TTC549 (cell line): ENCODE results near the gene MGAM2.

ENCODE experiments used
- FAIRE-seq: peaks from 2 replicates; lab custom pipeline; 2012; peaks lifted over from hg19 to GRCh38; lab: Jason Lieb, UNC

The MGAM2 gene

DNA sequence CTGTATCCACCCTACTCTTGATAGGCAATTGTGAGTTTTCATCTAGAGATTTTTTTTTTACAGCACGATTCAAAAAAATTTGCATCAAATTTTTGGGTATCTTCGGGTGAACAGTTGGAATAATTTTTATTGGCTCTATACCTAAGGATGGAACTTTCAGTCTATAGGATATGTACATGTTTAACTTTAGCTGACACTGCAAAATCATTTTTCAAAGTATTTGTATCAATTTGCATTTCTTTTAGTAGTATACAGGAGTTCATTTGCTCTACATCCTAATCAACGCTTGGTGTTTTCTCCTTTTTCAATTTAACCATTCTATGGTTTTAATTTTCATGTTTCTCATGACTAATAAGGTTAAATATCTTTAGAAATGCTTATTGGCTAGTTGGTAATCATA, 11.7 kb downstream of the MGAM2 start:
- no peak for FAIRE-seq

DNA sequence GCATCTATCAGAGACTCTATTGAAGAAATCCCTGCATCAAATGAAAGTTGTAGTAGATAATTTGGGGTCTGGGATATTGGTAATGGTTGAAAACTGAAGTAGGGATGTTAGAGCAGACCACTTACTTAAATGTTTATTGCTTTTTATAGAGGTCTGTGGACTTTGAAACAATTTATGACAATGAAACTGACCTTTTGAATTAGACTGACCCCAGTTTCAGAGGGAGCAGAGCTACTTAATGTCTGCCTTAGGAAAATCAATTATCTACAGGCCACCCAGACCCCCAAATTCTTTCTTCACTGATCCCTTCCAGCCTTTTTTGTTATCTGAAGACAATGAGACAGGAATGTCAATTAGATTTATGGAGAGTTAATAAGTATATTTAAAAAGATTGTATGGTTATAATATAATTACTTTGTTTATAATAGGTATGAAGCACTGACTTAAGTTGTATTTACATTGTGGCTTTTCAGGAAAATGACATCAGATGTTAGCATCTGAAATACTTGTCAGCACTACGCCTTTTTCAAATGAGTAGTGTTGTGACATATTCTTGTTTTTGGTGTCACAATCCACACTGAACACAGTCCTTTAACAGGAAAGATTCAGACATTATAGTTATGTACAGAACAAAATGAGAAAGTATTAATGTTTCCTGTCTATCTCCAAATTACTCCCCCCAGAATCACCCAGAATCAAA, 13.9 kb downstream of the MGAM2 start:
- no peak for FAIRE-seq

DNA sequence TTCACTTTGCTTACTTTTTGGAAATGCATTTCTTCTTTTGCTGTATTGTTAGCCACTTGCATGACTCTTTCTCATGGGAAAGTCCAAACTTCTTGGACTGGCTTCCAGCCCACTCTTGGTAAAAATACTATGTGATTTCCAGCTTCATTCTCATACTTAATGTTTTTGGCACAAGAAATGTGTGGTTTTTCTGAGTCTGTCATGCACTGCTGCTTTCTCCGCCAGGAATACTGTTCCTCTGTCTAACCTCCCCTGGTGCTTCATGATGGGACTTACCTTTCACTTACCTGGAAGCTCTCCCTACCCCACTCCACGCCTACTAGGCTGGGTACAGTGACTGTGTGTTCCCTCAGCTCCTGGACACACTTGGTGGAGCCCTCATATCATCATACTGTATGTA, 18.7 kb downstream of the MGAM2 start:
- FAIRE-seq: no peak

DNA sequence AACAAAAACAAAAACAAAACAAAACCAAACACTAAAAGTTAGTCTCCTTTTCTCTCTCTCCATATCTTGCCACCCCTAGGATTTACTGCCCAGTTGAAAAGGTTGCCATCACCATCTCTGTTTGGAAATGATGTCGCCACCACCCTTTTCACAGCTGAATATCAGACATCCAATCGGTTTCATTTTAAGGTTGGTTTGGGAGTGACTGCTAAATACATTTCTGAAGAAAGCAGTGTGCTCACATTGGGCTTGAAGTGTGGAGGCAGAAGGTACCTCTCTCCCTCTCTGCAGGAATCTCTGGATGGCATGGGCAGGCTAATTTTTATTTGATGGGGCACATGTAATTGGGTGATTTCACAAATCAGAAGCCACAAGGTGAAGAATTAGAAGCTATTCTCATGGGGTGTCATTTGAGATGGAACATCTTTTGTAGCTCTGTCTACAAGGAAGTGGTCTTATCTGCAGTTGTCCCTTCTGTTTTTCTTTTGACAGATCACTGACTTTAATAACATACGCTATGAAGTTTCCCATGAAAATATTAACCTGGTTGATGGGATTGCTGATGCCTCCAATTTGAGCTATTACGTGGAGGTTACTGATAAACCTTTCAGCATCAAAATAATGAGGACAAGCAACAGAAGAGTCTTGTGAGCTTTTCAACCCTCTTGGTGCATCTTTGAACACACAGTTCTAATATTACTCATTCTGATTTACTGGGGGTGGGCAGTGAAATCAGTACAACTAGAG, 20.1 kb downstream of the MGAM2 start:
- no peak for FAIRE-seq

DNA sequence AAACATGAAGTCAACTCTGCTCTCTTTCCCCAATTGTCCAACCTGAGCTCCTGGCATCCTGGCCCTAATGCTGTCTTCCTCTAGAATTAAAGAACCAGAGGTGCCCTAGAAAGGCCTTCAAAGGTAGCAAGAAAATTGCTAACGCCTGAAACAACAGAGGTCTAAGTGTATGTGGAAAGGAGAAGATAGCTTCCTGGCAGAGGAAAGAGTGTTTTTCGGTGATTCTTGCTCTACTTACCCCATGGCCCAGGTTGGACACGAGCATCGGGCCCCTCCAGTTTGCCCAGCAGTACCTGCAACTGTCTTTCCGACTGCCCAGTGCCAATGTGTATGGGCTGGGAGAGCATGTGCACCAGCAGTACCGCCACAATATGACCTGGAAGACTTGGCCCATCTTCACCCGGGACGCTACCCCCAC, 22.2 kb downstream of the MGAM2 start:
- FAIRE-seq: no peak

DNA sequence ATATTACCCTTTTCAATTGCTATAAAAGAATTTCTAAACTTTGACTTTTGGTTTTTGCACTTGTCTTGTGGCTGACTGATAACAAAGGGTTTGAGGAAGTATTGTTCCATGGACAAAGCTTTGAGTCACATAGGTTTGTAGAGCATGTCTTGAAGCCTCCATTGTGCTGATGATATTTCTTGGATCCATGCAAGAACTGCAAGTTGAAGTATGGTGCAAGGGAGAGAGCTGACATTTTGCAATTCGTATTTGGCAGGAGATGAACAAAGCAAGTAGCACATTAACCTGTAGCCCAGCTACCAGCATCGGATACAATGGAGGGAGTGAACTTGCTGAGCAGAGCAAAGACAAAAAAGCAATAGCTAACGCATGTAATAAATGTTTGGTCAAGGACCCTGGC, 23.4 kb downstream of the MGAM2 start:
- no peak for FAIRE-seq

DNA sequence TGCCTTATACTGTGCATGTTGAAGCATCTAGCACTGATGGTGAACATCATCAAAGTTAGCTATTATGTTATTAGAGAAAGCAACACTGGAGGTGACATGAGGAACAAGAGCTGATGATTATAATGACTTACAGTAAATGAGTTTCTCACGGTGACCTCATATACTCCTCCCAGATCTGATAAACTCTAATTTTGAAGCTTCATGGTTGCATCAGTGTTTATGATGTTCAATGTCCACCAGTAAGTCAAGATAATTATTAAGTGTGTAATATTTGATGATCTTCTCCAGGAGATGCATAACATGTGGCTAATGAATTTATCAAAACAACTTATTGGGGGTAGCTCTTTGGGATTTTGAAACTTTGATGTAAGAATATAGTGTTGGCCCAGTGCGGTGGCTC, 27.5 kb downstream of the MGAM2 start:
- no peak for FAIRE-seq

DNA sequence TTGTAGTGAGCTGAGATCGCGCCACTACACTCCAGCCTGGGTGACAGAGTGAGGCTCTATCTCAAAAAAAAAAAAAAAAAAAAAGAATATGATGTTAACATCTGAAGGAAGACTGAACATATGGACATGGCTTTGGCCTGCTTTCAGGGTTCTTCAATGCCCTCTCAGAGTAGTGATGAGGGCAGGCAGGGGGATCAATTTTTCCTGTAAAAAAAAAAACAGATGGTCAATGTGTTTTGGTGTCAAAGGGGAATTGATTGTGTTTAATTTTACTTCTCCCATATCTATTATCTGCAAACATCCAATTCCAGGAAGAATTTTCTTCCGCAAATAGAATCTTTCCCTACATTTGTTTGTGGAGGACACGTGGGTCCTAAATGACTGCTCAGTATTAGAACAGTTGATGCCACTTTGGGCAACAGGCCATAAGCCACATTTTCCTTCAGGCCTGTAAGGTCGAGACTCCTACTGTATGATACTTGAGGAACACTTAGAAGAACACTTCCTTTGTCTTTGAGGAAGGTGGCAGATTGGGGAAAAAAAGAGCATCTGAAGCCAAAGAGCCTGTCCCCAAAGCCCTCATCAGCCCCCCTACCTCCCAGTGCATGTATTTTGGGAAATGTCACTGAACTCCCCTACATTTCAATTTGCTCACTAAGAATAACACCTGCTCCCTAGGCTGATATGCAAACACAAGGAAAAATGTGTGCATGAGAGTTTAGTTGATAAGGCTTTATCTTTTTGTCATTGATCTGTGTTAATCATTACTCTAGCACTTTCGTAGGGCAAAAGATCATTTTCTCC, 28.3 kb downstream of the MGAM2 start:
- no peak for FAIRE-seq

DNA sequence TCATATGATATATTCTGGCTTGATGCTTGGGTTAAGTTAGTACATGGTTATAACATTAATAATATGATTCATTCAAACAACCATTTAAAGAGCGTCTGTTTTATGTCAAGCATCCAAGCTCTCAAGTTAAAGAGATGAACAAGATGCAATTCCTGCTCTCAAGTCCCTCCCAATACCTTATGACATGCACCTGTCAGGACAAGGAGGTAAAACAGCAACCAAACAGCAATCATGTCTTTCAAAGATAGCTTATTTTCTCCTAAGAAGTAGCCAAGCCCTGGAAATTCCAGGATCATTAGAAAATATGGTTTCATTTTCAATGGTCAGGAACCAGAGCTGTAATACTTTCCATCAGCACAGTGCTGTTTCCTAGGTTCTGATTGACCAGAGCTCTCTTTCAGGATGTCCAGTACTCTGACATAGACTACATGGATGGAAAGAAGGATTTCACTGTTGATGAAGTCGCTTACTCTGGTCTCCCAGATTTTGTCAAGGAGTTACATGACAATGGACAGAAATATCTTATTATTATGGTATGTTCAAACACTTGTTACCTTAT, 29.0 kb downstream of the MGAM2 start:
- FAIRE-seq: no peak

DNA sequence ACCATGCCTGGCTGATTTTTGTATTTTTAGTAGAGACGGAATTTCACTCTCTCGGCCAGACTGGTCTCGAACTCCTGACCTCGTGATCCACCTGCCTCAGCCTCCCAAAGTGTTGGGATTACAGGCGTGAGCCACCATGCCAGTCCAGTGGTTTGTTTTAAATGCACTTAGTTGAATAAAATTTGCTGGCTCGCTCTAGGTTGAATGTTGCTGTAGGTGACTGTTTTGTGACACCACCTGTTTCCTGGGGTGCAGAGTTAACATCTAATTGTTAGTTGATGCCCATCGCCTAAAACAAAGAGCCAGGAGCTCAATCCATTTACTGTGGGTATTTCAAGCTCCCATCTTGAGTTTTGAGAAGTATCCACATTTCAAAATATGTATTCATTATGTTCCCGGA, 31.2 kb downstream of the MGAM2 start:
- FAIRE-seq: no peak

DNA sequence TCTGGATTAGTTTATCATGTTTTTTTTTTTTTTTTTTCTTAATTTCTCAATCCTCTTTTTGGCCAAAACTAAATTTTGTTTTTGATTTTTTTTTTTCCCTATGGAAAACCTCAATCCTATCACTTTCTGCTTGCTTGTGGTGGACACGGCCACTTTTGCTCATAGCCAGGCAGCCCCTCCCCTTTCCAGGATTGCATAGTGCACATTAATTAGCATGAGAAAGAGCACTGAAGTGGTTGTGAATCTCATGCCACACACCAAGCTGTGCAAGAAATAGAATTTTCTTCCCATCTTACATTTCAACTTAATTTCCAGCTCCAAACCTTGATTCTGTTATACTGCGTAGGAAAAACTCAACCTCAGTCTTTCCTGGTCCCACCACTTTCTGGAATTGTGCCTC, 34.6 kb downstream of the MGAM2 start:
- FAIRE-seq: no peak

DNA sequence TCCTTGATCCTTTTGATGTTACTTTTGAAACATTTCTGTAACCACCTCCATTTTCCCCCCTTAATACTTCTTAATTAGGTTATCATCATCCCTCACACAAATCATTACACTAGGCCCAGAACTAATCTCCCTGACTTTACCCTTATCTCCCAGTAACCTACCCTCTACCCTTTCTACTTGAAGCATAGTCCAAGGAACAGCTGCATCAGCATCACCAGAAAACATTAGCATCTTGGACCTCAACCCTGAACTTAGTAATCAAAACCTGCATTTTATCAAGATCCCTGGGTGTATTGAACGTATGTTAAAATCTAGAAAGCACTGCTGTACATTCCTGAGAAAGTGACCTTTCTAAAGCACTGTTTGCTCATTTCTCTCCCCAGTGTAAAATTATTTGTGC, 38.8 kb downstream of the MGAM2 start:
- no peak for FAIRE-seq

DNA sequence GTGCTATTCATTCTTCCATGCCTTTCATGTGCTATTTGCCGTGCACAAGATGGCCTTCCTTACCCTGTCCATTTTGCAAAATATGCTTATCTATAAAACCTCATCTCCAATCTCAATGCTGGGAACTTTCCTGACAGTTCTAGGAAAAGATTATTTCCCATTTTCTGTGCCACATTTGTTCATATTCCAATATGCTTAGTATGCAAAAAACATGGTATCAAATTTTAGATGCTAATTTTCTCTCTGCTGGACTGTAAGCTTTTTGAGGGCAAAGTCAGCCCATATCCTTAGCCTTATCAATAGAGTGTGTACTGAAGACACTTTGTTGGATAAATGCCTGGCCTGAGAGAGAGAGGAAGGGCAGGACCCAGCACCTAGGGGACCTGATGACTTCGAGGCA, 39.4 kb downstream of the MGAM2 start:
- no peak for FAIRE-seq

DNA sequence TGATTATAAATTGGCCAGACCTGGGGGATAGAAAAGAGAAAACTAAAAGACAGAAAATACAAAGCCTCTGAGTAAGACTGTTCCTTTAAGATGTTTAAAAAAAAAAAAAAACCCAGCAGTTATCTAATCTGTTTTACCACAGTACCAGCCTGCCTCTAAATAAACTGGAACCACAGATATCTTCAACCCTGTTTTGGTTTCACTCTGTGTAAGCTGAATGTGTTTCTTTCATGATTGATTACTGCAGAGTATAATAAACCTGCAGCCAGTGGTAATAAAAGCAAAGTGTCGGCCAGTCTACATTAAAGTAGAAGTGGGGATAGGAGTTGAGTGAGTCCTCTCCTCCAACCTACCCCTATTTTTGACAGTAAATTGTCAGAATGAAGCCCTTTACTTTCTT, 40.6 kb downstream of the MGAM2 start:
- no peak for FAIRE-seq

DNA sequence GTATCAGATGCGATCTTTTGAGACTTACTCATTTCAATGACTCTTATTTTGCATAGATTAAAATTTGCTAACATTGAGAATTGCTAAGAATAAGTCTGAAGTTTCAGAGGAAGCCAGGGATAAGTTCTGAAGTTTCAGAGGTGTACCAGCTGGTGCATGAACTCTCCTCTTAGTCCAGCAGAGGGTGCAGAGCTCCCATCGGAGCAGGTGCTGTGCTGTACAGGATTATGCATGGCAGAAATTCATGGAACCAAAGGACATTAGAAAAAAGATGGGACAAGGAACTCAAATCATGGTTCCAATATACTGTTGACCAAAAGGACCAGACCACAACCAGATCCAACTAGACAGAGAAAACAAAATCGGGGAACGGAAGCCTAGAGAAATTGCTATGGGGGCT, 41.9 kb downstream of the MGAM2 start:
- no peak for FAIRE-seq

DNA sequence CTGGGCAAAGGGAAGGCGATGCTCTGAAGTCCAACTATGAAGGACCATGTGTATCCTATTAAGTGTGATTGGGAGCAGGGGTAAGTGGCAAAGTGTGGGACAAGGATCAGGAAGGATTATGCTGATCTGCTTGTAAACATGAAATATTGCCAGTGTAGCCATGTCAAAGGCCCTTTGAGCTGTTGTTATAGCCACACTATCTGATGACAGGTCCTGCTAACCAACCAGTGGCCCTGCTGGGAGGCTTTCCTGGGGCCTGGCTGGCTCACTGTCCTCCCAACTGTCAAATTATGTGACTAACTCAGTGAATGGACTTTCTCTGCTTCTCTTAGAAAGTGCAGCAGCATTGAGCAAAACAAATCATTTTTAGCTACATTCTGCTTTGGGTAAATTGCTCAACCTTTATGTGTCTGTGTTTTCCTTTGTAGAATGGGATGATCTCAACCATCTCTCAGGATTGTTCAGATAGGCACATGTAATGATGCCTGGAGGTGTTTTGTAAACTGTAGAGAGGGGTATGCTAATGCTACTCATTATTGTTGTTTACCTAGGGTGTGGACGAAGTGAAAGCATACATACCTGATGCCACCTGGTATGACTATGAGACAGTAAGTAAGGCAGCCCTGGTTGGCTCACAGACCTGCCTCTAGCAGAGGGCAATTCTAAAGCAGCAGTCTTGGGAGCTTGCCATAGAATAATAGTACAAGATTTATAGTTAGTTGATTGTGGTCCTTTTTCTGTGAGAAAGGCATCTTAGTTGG, 47.4 kb downstream of the MGAM2 start:
- FAIRE-seq: no peak

DNA sequence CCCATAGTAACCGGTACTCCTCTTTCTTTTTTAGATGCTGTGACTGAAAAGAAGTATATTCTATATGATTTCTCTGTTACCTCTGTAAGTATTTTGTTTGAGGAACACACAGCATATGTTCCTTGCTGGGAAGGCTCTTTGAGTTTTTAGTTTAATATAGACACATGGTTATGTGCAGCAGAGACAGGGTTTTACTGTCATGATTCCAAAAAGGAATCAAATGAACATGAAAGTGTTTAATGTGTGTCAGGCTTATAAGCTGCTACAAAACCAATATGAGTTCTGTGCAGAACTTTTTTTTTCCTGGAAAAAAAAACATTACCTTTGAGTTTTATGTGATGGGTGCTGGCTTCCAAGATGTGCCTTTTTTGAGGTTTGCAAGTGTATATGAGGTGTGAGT, 50.4 kb downstream of the MGAM2 start:
- FAIRE-seq: no peak

DNA sequence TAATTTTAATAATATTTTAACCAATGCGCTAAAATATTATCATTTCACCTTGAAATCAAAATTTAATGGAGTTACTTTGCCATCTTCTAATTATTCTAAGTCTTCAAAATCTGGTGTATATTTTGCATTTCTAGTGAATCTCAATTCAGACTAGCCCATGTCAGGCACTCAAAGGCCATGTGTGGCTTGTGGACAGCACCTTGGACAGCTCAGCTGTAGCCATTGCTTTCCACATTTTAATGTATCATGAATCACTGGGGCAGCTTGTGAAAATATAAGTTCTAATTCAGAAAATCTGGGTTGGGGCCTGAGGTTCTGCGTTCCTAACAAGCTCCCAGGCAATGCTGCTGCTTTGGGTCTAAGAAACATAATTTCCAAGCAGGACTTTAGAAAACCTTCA, 57.2 kb downstream of the MGAM2 start:
- FAIRE-seq: no peak

DNA sequence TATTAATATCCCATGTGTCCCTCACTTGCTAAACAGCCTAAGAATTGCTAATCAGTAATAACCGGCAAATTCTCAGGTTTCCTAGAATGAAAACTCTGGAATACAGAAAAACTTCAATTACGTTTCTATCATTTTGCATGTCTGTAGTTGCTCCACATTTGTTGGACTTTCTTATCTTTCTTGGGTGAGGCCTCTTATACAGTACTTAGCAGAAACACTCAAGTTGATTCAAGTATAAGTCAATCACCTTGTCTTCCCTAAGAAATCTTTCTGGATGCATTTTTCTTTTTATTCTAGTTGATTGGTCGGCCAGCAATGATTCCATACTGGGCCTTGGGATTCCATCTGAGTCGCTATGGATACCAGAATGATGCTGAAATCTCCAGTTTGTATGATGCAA, 61.4 kb downstream of the MGAM2 start:
- no peak for FAIRE-seq

DNA sequence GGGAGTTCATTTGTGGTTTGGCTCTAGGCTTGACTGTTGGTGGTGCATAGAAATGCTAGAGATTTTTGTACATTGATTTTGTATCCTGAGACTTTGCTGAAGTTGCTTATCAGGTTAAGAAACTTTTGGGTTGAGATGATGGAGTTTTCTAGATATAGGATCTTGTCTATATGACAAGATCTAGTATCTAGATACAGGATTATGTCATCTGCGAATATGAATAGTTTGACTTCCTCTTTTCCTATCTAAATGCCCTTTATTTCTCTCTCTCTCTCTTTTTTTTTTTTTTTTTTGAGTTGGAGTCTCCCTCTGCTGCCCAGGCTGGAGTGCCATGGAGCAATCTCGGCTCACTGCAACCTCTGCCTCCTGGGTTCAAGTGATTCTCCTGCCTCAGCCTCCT, 62.9 kb downstream of the MGAM2 start:
- FAIRE-seq: no peak

DNA sequence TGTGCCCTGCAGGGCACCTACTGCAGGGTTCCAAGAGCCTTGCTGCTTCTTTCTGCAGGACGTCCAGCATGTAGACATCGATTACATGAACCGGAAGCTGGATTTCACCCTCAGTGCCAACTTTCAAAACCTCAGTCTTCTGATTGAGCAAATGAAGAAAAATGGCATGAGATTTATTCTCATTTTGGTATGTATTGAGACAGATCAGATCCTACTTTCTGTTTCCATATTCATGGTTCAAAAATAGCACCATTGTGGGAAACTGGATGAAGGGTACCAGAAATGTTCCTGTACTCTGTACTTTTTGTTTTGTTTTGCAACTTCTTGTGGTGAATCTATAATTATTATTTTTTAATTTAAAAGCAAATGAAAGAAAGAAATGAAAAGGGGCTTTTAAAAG, 64.1 kb downstream of the MGAM2 start:
- no peak for FAIRE-seq

DNA sequence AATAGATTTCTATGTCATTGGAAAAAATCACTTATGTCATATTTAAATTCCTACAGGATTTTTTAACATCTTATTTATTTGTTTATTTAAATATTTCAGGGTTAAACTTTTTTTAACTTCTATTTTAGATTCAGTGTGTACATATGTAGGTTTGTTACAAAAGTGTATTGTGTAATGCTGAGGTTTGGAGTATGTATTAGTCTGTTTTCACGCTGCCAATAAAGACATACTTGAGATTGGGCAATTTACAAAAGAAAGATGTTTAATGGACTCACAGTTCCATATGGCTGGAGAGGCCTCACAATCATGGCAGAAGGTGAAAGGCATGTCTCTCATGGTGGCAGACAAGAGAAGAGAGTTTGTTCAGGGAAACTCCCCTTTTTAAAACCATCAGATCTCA, 65.4 kb downstream of the MGAM2 start:
- no peak for FAIRE-seq
